DMS 273 (cell line): ENCODE measurements around the gene CIITA.
A peak's percentile ranks its signal among the peaks of the same experiment; 100 is the strongest.

Source experiments
- DNase-seq: peaks from one replicate; lab custom pipeline; 2025; ENCODE audit not compliant: unreplicated experiment; lab: John Stamatoyannopoulos, UW

The CIITA gene

GRCh38 chr16:10878644-10879501 lies 1.9 kb downstream of the CIITA start:
- peak; percentile 46 for DNase-seq

GRCh38 chr16:10879681-10880589 lies 2.9 kb downstream of the CIITA start:
- DNase-seq, result no peak

- no peak for DNase-seq
These were observed 3.8 kb downstream of the CIITA start for GRCh38 chr16:10880594-10881452.

- no peak for DNase-seq
These were observed 4.6 kb downstream of the CIITA start for GRCh38 chr16:10881479-10882030.

- DNase-seq, result no peak
These were observed 6.0 kb downstream of the CIITA start for GRCh38 chr16:10883004-10883403.

GRCh38 chr16:10885246-10885645 lies 8.2 kb downstream of the CIITA start:
- DNase-seq, result no peak

GRCh38 chr16:10888320-10888937 lies 11.4 kb downstream of the CIITA start:
- no peak for DNase-seq

- no peak for DNase-seq
These were observed 12.9 kb downstream of the CIITA start for GRCh38 chr16:10889855-10890254.

- DNase-seq, result no peak
These were observed 15.8 kb downstream of the CIITA start for GRCh38 chr16:10892782-10893318.

GRCh38 chr16:10895053-10895946 lies 18.3 kb downstream of the CIITA start:
- DNase-seq, result peak; percentile 49

GRCh38 chr16:10896165-10896564 lies 19.2 kb downstream of the CIITA start:
- DNase-seq, result no peak

- DNase-seq, result no peak
These were observed 19.7 kb downstream of the CIITA start for GRCh38 chr16:10896723-10897122.

GRCh38 chr16:10897134-10897533 lies 20.1 kb downstream of the CIITA start:
- no peak for DNase-seq

GRCh38 chr16:10902999-10903398 lies 26.0 kb downstream of the CIITA start:
- no peak for DNase-seq

GRCh38 chr16:10906482-10906881 lies 29.5 kb downstream of the CIITA start:
- no peak for DNase-seq

- peak; percentile 25 for DNase-seq
These were observed 30.1 kb downstream of the CIITA start for GRCh38 chr16:10906914-10907756.

GRCh38 chr16:10907757-10908045 lies 30.7 kb downstream of the CIITA start:
- no peak for DNase-seq

GRCh38 chr16:10911267-10911666 lies 34.3 kb downstream of the CIITA start:
- DNase-seq, result no peak
